CD1c-positive myeloid dendritic cell (primary cell): ENCODE data around the gene CPA2.
"Not testable (repeated sequence)": the region's sequence is repeated elsewhere in the genome, so short reads cannot be mapped to it uniquely, and the experiment has no call there.

ENCODE experiments used
- DNase-seq: peaks from one replicate; pipeline ENCODE4 v3.0.0-alpha.2; 2016; ENCODE audit errors: extremely low spot score

Gene CPA2

DNA sequence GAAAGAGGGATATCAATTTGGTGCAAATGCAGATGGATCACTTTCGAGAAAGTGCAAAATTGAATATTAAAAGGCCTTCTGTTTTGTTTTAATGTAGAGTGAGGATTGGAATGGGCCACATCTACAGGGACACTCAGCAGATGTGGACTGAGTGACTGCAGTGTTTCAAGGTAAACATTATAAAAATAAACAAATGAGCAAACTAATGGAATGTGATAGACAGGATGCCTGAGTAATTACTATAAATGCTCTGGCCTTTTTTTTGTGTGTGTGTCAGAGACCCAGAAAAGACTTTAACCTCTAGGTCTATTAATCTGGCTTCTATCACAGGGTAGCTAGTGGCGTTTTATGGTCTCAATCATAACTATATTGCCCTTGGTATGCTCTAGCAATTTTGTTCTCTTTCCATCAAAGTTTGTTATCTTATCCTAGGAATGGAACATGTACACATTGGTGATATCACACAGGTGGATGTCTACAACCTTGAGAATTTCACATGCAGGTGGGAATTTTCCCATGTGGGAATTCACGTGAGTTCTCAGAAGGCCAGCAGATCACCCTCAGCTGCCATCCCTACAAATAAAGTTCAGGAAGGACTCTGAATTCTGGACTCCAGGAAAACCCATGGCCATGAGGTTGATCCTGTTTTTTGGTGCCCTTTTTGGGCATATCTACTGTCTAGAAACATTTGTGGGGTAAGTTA is at the start of gene CPA2:
Gene CPA2 (plus strand): TSS at position 606 of the 703 bp plus-strand sequence. CDS start 19 bp downstream, at position 625.
- no peak for DNase-seq

DNA sequence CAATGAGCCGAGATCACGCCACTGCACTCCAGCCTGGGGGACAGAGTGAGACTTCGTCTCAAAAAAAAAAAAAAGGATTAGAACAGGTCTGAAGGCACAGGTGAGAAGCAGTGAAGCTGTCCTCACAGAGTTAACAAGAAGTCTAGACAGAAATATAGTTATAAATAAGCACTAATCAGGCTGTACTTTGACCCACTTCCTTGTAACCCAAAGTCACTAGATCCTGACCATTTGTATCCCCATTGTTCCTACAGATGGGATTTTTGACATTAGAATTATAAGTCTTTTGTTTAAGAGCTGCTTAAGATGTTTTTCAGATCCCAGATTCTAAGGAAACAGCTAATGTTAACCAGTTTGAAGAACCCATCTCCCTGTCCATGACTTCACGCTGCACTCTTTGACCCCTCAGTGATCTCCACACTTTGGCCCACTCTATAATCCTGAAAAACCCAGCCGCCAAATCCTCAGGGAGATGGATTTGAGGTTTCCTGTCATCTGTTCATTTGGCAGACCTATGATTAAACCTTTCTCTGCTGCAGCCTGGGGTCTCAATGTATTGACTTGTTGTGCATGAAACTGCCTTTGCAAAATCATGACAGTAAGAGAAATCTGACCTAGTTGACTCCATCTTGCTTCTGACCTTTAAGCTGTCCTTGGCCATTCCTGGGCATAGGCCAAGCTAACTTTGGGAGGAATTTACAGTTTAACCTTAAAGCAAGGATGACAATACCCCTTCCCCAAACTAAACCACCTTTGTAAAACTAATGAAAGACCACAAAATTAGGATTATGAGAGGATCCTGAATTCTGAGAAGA is 47.6 kb upstream of the CPA2 start:
- DNase-seq, result no peak

DNA sequence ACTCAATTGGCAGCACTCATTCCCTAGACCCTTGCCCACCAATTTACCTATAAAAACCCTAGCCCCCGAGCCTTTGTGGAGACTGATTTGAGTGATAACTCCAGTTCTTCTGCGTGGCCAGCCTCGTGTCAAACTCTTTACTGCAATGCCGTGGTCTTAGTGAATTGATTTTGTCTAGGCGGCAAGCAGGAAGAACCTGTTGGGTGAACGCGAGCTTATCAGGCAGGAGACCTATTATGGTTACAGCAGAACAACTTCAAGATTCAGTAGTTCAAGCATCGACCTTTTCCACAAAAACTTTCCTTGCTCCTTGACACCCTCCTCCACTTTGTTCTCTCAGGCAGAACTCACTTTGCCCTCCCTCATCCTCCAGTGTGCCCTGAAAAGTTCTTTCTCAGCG is 46.8 kb upstream of the CPA2 start:
- no peak for DNase-seq

DNA sequence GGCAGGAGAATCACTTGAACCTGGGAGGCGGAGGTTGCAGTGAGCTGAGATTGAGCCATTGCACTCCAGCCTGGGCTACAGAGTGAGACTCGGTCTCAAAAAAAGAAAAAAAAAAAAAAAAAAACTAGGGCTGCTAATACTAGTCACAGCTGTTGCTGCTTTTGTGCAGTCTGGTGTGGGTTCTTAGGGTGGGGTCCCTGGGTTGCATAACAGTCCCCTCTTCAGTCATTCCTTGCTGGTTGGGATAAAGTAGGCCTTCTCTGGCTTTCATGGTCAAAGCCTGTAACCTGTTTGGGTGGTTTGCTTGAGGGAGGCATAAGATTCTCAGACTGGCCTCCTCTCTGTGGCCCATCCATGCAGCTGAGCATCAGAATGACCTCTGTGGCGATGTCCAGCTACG is 44.9 kb upstream of the CPA2 start:
- no peak for DNase-seq

DNA sequence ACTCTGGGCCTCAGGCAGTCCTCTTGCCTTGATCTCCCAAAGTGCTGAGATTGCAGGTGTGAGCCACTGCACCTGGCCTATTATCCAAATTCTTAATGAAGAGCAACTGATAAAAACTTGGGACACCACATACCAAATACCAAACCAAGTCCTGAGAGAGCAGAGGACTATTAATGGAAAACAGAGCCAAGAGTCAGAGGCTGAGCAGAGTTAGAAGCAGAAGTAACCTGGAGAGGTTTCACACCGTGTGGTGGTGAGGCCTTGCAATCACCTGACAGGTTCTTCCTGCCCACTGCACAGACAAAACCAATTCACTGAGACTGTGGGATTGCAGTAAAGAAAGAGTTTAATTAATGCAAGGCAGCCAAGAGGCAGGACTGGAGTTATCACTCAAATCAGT is 43.0 kb upstream of the CPA2 start:
- no peak for DNase-seq

DNA sequence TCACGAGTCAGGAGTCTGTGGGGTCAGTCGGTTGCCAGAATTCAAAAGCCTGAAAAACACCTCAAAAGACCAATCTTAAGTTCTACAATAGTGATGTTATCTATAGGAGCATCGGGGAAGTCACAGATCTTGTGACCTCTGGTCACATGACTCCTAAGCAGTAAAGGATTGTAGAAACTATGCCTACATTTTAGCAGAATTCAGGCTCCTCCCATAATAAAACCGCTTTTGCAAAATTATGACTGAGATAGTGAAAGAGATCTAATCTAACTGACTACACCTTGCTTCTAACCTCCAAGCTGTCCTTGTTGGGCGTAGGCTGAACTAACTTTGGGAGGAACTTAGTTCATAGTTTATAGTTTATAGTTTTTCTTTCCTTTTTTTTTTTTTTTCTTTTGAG is 42.5 kb upstream of the CPA2 start:
- no peak for DNase-seq

DNA sequence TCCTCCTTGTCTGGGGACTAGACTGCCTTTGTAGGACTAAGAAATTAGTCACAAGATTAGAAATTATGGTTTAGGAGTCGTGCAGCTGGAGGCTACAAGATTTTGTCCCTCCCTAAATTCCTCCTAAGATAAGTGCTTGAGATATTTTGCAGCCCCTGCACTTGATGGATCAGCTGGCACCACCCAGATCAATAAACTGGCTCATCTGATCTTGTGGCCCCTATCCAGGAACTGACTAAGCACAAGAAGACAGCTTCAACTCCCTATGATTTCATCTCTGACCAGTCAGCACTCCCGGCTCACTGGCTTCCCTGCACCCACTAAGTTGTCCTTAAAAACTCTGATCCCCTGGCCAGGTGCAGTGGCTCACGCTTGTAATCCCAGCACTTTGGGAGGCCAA is 41.7 kb upstream of the CPA2 start:
- DNase-seq, result not testable (repeated sequence)

DNA sequence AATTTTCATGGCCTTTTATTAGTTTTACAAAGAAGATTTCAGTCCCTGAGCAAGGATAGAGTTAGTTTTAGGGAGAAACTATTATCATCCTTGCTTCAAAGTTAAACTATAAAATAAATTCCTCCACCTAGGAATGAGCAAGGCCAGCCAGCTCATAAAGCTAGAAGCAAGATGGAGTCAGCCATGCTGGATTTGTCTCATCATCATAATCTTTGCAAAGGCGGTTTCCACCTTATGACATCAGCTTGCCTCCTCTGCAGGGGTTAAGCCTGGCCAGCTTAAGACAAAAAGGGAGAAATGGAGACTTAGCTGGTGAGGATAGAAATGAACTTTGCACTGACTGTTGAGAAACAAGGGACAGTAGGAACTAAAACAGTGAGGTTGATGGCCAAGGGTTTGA is 40.3 kb upstream of the CPA2 start:
- no peak for DNase-seq

DNA sequence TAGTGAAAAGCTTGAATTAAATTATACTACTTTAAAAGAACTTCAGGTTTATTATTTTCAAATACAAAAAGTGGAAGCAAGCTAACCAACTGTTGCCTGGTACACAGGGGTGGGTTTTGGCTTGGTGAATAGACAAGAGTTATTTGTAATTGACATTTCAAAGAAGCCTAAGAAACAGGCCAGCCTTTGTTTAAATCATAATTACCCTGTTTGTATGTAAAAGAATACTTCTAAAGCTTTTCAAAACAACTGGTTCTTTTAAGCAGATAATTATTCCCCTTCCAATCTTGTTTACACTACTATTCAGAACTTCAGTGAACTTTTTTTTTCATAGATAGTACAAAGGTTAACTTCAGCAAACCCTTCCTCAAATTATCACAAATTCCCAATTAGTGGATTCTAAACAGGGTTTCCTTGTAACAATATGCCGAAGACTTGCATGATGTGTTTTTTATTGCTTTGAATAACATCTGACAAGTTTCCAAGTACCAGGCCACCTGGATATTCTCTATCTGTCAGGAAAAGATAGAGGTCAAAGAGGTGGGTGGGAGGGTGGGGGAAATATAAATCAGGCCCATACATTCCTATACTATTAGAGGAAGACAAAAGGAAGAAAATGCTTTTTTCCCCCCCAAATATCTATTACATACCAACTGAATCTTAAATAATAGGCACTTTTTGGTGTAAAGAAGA is 38.6 kb upstream of the CPA2 start:
- DNase-seq, result no peak

DNA sequence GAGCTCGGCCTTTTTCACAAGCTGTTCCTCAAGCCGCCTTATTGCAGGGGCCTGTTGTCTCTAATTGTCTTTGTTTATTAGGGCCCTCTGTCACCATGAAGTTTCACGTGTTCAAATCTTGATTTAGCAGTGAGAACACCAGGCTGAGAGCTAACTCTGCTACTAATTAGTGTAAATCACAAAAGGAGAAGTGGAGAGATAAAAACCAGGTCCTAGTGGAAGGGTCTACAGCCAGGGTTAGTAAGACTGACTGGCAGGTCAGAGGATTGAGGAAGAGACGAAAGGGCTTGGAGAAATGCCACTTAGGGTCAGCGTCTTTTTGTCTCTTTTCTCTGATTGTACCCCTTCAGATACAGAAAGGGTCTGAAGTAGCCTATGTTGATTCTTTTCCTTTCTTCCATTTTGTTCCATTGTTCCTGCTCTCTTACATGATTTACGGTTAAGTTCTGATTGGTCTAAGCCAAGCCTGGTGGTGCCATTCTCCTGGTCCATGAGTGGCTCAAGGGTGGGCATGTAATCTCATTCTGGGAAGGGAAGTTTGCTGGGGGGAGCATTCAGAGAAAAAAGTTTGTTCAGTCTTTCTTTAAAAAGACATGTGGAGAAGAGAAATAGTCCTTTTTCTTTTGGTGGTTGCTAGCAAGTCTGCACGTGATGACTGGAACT is 37.7 kb upstream of the CPA2 start:
- DNase-seq, result no peak

DNA sequence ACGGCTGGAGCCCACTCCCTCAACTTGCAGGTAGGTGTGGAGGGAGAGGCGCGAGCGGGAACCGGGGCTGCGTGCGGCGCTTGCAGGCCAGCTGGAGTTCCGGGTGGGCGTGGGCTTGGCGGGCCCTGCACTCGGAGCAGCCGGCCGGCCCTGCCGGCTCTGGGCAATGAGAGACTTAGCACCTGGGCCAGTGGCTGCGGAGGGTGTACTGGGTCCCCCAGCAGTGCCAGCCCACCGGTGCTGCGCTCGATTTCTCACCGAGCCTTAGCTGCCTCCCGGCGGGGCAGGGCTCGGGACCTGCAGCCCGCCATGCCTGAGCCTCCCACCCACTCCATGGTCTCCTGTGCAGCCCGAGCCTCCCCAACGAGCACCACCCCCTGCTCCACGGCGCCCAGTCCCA is 36.7 kb upstream of the CPA2 start:
- not testable (repeated sequence) for DNase-seq

DNA sequence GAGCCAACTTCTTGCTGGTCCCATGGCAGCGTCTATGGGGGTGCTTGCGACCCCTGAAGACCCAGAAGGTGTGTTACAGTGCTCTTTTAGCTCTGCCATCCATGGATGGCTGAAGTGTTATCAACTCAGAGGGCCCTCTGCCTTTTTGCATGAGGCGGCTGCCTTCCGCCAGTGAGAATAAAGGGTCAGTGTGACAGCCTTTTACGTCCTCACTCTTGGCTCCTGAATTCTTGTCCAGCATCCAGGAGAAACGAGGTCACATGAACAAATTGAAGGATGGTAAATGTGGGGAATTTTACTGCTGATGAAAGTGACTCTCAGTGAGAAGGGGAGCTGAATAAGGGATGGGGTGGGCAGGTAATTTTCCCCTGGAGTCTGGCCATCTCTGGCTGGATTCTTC is 34.9 kb upstream of the CPA2 start:
- DNase-seq, result no peak

DNA sequence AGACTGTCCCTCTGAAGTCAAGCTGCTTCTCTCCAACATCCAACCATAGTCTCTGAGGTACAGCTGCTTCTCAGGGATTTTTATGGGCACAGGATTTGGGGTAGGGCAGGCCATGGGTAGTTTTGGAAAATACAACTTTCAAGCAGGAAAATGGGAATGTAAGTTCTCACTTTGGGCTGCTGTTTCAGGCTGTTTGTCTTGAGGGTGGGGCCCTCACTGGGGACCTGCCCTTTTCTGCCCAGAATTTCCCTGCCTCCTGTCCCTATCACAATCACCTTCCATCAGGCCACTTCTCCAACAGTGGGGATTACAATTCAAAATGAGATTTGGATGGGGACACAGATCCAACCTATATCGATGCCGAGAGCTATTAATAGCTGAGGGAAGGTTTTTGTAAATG is 34.5 kb upstream of the CPA2 start:
- DNase-seq, result no peak

DNA sequence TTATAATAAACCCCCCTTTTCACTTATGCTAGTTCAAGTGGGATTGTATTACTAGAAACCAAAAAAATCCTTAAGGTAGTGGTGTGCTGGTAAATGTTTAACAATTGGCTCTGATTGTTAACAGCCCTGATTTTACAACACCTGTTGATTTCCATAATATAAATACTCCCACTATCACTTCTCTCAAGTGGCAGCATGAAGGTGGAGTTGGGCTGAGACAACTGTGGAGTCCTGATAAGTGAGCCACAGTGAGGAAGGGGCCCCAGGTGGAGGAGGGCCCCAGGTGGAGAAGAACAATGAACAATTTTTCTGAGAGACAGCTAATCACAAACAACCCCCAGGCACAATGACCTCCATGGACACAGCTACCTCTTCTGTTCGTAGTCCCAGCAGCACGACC is 32.6 kb upstream of the CPA2 start:
- DNase-seq, result no peak

DNA sequence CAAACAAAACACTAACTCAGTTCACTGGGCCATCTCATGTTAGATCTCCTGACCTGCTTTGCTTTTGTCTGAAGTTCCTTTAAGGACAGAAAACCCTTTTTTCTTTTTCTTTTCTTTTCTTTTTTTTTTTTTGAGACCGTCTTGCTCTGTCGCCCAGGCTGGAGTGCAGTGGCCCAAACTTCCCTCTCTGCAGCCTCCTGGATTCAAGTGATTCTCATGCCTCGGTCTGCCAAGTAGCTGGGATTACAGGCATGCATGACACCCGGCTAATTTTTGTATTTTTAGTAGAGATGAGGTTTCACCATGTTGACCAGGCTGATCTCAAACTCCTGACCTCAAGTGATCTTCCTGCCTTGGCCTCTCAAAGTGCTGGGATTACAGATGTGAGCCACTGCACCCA is 30.3 kb upstream of the CPA2 start:
- not testable (repeated sequence) for DNase-seq

DNA sequence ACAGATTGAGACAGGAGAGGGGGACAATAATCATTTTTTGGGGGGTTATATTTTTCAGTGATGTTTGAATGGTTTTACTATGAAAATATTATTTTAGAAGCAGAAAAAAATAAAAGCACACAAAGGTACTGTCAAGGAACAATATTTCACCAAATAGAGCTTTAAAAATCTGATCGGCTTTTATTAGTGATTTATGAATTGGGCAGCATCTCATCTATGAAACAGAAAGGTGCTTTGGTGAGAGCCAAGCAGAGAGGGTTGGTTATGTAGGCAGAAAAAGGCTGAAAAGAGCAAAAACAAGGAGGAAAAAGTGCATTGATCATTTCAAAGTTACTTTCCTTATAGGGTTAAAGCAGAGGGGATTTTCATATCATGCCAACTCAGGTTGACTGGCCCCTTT is 26.4 kb upstream of the CPA2 start:
- DNase-seq, result no peak

DNA sequence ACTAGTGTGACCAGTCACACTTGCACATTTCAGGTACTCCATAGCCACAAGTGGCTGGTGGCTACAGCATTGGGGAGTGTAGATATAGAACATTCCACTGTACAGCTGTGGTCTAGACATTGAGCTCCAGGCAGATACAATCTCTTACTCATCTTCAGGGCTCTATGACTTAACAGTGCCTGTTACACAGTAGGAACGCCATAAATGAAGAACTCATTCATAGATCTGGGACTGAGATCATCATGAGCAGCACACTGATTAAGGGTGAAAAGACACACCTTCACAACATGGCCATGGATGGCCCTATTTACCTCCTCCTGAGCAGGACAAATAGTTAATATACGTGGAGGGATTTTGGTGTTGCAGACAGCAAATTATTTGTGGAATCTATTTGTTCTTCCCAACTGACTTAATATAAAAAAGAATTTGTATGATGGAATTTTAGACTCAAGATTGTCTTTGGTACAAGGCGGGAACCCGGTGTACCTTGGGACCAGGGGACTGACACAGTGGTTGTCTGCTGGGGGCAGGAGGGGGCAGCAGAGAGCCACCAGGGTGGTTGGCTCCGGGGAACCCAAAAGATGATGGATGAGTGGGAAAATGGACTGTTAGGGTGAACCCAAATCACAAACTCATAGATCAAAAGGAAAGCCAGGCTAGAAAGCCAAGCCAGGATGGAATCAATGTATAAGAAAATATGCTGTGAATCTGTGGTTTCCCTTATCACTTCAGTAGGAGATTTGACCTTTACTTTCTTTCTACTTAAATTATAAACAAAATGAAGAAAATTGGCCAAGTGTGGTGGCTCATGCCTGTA is 24.3 kb upstream of the CPA2 start:
- peak; percentile 47 for DNase-seq

DNA sequence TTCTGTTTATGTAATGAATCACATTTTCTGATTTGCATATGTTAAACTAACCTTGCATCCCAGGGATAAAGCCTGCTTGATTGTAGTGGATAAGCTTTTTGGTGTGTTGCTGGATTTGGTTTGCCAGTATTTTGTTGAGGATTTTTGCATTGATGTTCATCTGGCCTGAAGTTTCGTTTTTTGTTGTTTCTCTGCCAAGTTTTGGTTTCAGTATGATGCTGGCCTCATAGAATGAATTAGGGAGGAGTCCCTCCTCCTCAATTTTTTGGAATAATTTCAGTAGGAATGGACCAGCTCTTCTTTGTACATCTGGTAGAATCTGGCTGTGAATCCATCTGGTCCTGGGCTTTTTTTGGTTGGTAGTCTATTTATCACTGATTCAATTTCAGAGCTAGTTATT is 23.2 kb upstream of the CPA2 start:
- DNase-seq, result not testable (repeated sequence)

DNA sequence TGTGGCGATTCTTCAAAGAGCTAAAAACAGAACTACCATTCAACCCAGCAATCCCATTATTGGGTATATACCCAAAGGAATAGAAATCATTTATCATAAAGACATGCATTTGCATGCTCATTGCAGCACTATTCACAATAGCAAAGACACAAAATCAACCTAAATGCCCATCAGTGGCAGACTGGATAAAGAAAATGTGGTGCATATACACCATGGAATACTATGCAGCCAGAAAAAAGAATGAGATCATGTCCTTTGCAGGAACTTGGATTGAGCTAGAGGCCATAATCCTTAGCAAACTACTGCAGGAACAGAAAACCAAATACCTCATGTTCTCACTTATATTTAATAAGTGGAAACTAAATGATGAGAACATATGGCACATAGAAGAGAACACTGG is 20.2 kb upstream of the CPA2 start:
- DNase-seq, result not testable (repeated sequence)

DNA sequence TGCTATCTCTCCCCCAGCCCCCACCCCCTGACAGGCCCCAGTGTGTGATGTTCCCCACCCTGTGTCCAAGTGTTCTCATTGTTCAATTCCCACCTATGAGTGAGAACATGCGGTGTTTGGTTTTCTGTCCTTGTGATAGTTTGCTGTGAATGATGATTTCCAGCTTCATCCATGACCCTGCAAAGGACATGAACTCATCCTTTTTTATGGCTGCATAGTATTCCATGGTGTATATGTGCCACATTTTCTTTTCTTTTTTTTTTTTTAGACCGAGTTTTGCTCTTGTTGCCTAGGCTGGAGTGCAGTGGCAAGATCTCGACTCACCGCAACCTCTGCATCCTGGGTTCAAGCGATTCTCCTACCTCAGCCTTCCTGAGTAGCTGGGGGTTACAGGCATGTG is 17.8 kb upstream of the CPA2 start:
- DNase-seq, result not testable (repeated sequence)

DNA sequence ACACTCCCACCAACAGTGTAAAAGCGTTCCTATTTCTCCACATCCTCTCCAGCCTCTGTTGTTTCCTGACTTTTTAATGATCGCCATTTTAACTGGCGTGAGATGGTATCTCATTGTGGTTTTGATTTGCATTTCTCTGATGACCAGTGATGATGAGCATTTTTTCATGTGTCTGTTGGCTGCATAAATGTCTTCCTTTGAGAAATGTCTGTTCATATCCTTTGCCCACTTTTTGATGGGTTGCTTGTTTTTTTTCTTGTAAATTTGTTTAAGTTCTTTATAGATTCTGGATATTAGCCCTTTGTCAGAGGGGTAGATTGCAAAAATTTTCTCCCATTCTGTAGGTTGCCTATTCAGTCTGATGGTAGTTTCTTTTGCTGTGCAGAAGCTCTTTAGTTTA is 17.0 kb upstream of the CPA2 start:
- DNase-seq, result not testable (repeated sequence)
